Frontal cortex (tissue), 4 donors: ENCODE data around the gene LDLRAD3. TPM values are rescaled to one million over a fixed set of nuclear protein-coding genes. Genes with fewer than 3 reads are reported as not detected.

ENCODE experiments used
- DNase-seq, 2 donors: peaks; one replicate each; pipeline ENCODE4 v3.0.0; 2012; ENCODE audit warnings: low spot score in 2 of 2
- FAIRE-seq: peaks from 2 replicates; lab custom pipeline; 2012; peaks lifted over from hg19 to GRCh38; lab: Jason Lieb, UNC
- total RNA-seq: library from RNA; depleted of rRNA; stranded (reverse); fragments of >200 nt; gene quantifications from one replicate; pipeline ENCODE4 v1.2.3, GENCODE V29; 2014
- donor health status: control.
- donor health status: control.
- donor health status: control.

Gene LDLRAD3
- total RNA-seq, 1 donor from 2014 or later, result 65.2 TPM

- FAIRE-seq (no peak), DNase-seq (no peak)
Measured at GRCh38 chr11:35950082-35950481, 6.2 kb downstream of the LDLRAD3 start.

- FAIRE-seq (no peak), DNase-seq (no peak)
Measured at GRCh38 chr11:35951680-35952079, 7.8 kb downstream of the LDLRAD3 start.

- DNase-seq (no peak), FAIRE-seq (no peak)
Measured at GRCh38 chr11:35953081-35953760, 9.4 kb downstream of the LDLRAD3 start.

GRCh38 chr11:35954205-35954604, 10.3 kb downstream of the LDLRAD3 start:
- no peak for FAIRE-seq

GRCh38 chr11:35955636-35956035, 11.8 kb downstream of the LDLRAD3 start:
- FAIRE-seq (no peak), DNase-seq (no peak)

More at GRCh38 chr11:35954205-35954604, 10.3 kb downstream of the LDLRAD3 start:
- DNase-seq, result no peak

GRCh38 chr11:35962369-35963138, 18.7 kb downstream of the LDLRAD3 start:
- FAIRE-seq, result no peak
- DNase-seq, result no peak

GRCh38 chr11:35963911-35964310, 20.0 kb downstream of the LDLRAD3 start:
- FAIRE-seq (no peak), DNase-seq (no peak)

GRCh38 chr11:35964841-35965240, 21.0 kb downstream of the LDLRAD3 start:
- FAIRE-seq (no peak), DNase-seq (no peak)

- DNase-seq, result no peak
Measured at GRCh38 chr11:35967042-35967441, 23.2 kb downstream of the LDLRAD3 start.

GRCh38 chr11:35968386-35969088, 24.7 kb downstream of the LDLRAD3 start:
- DNase-seq (no peak), FAIRE-seq (no peak)

More at GRCh38 chr11:35967042-35967441, 23.2 kb downstream of the LDLRAD3 start:
- FAIRE-seq, result no peak

GRCh38 chr11:35969089-35970042, 25.5 kb downstream of the LDLRAD3 start:
- DNase-seq (no peak), FAIRE-seq (no peak)

GRCh38 chr11:35970445-35970844, 26.6 kb downstream of the LDLRAD3 start:
- DNase-seq (no peak), FAIRE-seq (no peak)

GRCh38 chr11:35971841-35972422, 28.1 kb downstream of the LDLRAD3 start:
- FAIRE-seq (no peak), DNase-seq (no peak)

- FAIRE-seq, result no peak
Measured at GRCh38 chr11:35974882-35975589, 31.2 kb downstream of the LDLRAD3 start.

GRCh38 chr11:35976434-35976833, 32.6 kb downstream of the LDLRAD3 start:
- FAIRE-seq (no peak), DNase-seq (no peak)

More at GRCh38 chr11:35974882-35975589, 31.2 kb downstream of the LDLRAD3 start:
- DNase-seq, result no peak

- DNase-seq (no peak), FAIRE-seq (no peak)
Measured at GRCh38 chr11:35978183-35978582, 34.3 kb downstream of the LDLRAD3 start.

- DNase-seq (no peak), FAIRE-seq (no peak)
Measured at GRCh38 chr11:35978891-35979290, 35.0 kb downstream of the LDLRAD3 start.

- DNase-seq (no peak), FAIRE-seq (no peak)
Measured at GRCh38 chr11:35980686-35981390, 37.0 kb downstream of the LDLRAD3 start.
